Pancreas (tissue), 10 donors: ENCODE results near the gene CLEC4C. TPM values are rescaled to one million over a fixed set of nuclear protein-coding genes. Genes with fewer than 3 reads are reported as not detected.
"Not testable (repeated sequence)": the region's sequence is repeated elsewhere in the genome, so short reads cannot be mapped to it uniquely, and the experiment has no call there.

ENCODE experiments used
- ATAC-seq, 4 donors: fragments of 200-7000 bp; cut with Tn5 transposase; one replicate each; pipeline versions ENCODE4 v1.8.0 to v1.9.1; 2020; ENCODE audit warnings: mild to moderate bottlenecking in 4 of 4, moderate library complexity in 4 of 4
- DNase-seq, 6 donors: peaks; one replicate each; pipeline ENCODE4 v3.0.0-alpha.2; 2020
- FAIRE-seq: peaks from 2 replicates; lab custom pipeline; 2012; peaks lifted over from hg19 to GRCh38; lab: Jason Lieb, UNC
- H3K27ac ChIP-seq, 4 donors: fragments of 200-600 bp; sonication (generic); 1 replicate in 3 of 4; 2 replicates in 1 of 4; pipeline versions ENCODE4 v1.5.0 to v1.8.0; 2020
- H3K27me3 ChIP-seq, 4 donors: fragments of 200-600 bp; one replicate each; pipeline ENCODE4 v1.8.0; 2021
- H3K36me3 ChIP-seq, 3 donors: fragments of 200-600 bp; sonication (generic) in 1 of 3; one replicate each; pipeline versions ENCODE4 v1.5.0 to v1.8.0; 2020 to 2021
- H3K4me1 ChIP-seq, 3 donors: fragments of 200-600 bp; one replicate each; pipeline ENCODE4 v1.8.0; 2021
- H3K4me3 ChIP-seq, 4 donors: fragments of 200-600 bp; sonication (generic) in 2 of 4; one replicate each; pipeline versions ENCODE4 v1.5.0 to v1.8.0; 2020 to 2021
- H3K9me3 ChIP-seq, 4 donors: fragments of 200-600 bp; one replicate each; pipeline ENCODE4 v1.8.0; 2021
- CTCF ChIP-seq, 4 donors: fragments of 200-600 bp; sonication (generic) in 3 of 4; IDR thresholded peaks; one replicate each; pipeline versions ENCODE4 v1.5.0 to v1.8.0; 2021; ENCODE audit warnings: antibody characterized with exemption in 4 of 4
- WGBS, 2 donors: extraction: QIAGEN DNeasy Blood & Tissue Kit; methylation state at CpG; one replicate each; pipeline ENCODE4 v1.1.7; 2013; 5-methylcytosine and 5-hydroxymethylcytosine counted together
- intact Hi-C, 3 donors: fragments of 100-400 bp; cut with DNase I; formaldehyde crosslinking; loops; one replicate each; pipeline versions ENCODE4 v1.11.1 to v1.14.2; 2022
- polyA plus RNA-seq, 2 donors: library from polyadenylated mRNA; stranded (reverse); fragments of 200-250 nt; gene quantifications; one replicate each; pipeline ENCODE4 v1.2.3, GENCODE V29; 2013
- total RNA-seq, 6 donors: library from RNA; stranded (reverse); fragmentation: NEBNext Ultra II Directional in 4 of 6; extraction: Animal tissue kit (Norgen Biotek cat#: 25700) in 4 of 6; gene quantifications; one replicate each; pipeline versions ENCODE4 v1.2.1 to v1.2.4, GENCODE V29; 2021 to 2023
- donor health status: healthy with polysubstance abuse.
- donor health status: DM: no; HTN: no; CAD: no; lungs with moderate emphysema.
- donor health status: DM: no; HTN: no; CAD: no.
- donor health status: control.
- donor health status: control.
- donor health status: Bipolar disorder and iron deficiency.
- donor health status: DM: yes; HTN: yes; CAD: no.
- donor health status: DM: no; HTN: no; CAD: no.
- donor health status: DM: no; HTN: no; CAD: no.
- donor health status: DM: yes; HTN: yes; CAD: no.

The CLEC4C gene
- total RNA-seq (not detected), polyA plus RNA-seq (not detected)

DNA sequence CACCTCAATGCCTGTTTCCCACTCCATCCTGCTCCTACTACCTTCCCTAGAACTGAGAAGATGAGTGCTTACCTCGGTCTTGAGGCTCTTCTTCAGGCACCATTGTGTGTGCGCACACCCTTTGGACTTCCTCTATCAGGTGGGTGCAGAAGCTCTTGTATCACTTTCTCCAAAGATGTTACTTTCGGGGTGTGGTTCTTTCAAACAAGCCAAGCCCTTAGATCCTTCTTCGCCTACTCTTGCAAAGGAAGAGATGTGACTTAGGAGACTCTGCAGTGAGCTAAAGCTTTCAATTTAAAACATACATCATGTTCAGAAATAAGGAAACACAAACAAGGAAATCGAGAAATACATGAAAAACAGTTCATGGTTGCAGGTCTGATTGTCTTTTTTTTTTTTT, at the start of gene CLEC4C:
Gene CLEC4C, minus strand, starts transcription at position 130 of the 400 bp plus-strand sequence. Its CDS starts 27 bp downstream, at position 103.
- DNase-seq (no peak), FAIRE-seq (no peak), ATAC-seq (no peak)
- Histone ChIP-seq H3K27me3 (no peaks in the 10 kb centered on the region), H3K27ac (no peak within 1 kb of the TSS), H3K9me3 (no peaks in the 10 kb centered on the region), H3K4me3 (no peak within 1 kb of the TSS), H3K36me3 (no peaks in the 10 kb centered on the region), H3K4me1 (no peaks in the 10 kb centered on the region)
- no peak for TF ChIP-seq CTCF (IDR thresholded peaks at IDR 0.05)
- intact Hi-C loops = no loop called here
- 70 to 93% methylated on average over 5 of the region's 5 CpGs for WGBS, 2 donors

- Histone ChIP-seq H3K4me1 (peaks cover 2 to 4% (median 3%) of the 10 kb centered on the region in 3 donors), H3K9me3 (no peaks in the 10 kb centered on the region), H3K27me3 (no peaks in the 10 kb centered on the region), H3K27ac (no peak overlapping the region), H3K4me3 (no peak overlapping the region), H3K36me3 (no peaks in the 10 kb centered on the region)
- intact Hi-C loops = no loop called here
- 53 to 89% methylated on average over 3 of the region's 3 CpGs for WGBS, 2 donors
- DNase-seq (no peak), FAIRE-seq (no peak), ATAC-seq (no peak)
- TF ChIP-seq CTCF (IDR thresholded peaks at IDR 0.05) = no peak
These were observed 46.0 kb upstream of the CLEC4C start for GRCh38 chr12:7793211-7793610.

DNA sequence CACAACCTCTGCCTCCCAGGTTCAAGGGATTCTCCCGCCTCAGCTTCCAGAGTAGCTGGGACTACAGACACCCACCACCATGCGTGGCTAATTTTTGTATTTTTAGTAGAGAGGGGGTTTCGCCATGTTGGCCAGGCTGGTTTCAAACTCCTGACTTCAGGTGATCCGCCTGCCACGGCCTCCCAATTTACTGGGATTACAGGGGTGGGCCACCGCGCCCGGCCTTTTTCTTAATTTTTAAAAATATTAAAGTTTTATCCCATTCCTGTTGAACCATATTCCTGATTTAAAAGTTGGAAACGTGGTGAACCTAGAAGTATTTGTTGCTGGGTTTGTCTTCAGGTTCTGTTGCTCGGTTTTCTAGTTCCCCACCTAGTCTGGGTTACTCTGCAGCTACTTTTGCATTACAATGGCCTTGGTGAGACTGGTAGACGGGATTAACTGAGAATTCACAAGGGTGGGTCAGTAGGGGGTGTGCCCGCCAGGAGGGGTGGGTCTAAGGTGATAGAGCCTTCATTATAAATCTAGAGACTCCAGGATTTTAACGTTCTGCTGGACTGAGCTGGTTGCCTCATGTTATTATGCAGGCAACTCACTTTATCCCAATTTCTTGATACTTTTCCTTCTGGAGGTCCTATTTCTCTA, 41.8 kb upstream of the CLEC4C start, which contains the start of gene NANOG:
Gene NANOG, plus strand, starts transcription at position 519 of the 645 bp plus-strand sequence. CDS start 213 bp downstream, outside the sequence.
- intact Hi-C loops, DNase-seq, H3K9me3 ChIP-seq, H3K4me1 ChIP-seq, H3K27me3 ChIP-seq, ATAC-seq, H3K36me3 ChIP-seq, H3K27ac ChIP-seq, FAIRE-seq: not testable (repeated sequence)
- WGBS, 2 donors = 81 to 86% methylated on average over 12 to 13 of the region's 13 CpGs
- H3K4me3 ChIP-seq = peak within 1 kb of the TSS in 1 of 4 donors; percentile 0

DNA sequence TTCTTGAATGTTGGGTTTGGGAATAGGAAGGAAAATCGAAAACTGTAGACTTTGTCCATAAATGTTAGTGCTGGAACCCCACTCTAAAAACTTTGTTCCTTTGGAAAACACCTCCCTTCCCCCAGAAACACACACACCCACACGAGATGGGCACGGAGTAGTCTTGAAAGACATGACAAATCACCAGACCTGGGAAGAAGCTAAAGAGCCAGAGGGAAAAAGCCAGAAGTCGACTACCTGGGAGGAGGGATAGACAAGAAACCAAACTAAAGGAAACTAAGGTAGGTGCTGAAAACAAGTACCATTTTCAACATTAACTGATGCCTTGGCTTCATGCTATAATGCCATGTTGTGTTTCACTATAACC, 41.1 kb upstream of the CLEC4C start:
- FAIRE-seq = no peak
- no peak for ATAC-seq
- Histone ChIP-seq H3K36me3 (no peaks in the 10 kb centered on the region), H3K27me3 (no peaks in the 10 kb centered on the region), H3K4me1 (peaks cover 0 to 4% (median 0%) of the 10 kb centered on the region in 3 donors), H3K27ac (peak overlapping the region in 1 of 4 donors; percentile 66), H3K4me3 (peak overlapping the region in 1 of 4 donors; percentile 0), H3K9me3 (no peaks in the 10 kb centered on the region)
- intact Hi-C loops = no loop called here
- WGBS, 2 donors = 12 to 16% methylated on average over 4 of the region's 4 CpGs
- no peak for DNase-seq
- no peak for TF ChIP-seq CTCF (IDR thresholded peaks at IDR 0.05)

DNA sequence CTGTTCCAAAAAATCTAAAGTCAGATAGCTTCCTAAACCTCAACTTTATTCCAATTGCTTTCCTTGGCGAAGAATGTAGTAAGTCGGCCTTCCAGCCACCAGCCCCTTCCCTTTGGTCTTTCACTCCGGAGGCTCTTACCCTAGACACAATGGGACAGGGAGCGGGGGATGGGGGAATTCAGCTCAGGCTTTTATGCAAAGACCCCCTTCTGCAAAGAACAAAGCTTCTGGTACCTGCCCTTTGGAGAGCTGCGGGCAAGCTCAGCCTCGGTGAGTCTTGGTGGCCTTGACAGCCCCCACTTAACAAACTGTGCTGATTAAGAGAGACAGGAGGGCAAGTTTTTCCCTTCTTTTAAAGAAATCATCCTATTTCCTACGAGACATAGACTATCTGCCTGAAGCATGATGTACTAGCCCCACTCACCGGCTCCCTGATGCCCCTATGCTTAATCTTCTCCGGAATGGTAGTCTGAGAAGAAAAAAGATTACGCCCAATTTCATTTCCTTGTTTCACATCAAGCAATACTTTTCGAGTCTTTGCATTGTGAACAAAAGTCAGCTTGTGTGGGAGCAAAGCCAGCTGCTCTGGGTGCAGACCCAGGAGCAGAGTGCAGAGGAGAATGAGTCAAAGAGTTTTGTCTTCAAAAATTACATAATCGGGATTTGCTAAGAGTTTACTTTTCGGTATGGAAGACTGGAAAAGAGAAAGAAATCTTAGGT, 40.6 kb upstream of the CLEC4C start:
- intact Hi-C loops = no loop called here
- Histone ChIP-seq H3K9me3 (no peaks in the 10 kb centered on the region), H3K4me3 (peak overlapping the region in 2 of 4 donors; percentile 0 to 17), H3K36me3 (no peaks in the 10 kb centered on the region), H3K27me3 (no peaks in the 10 kb centered on the region), H3K4me1 (peaks cover 0 to 4% (median 0%) of the 10 kb centered on the region in 3 donors), H3K27ac (peak overlapping the region in 1 of 4 donors; percentile 66)
- WGBS, 2 donors = 21 to 23% methylated on average over 13 of the region's 13 CpGs
- peak in 4 of 6 donors; percentile 39 to 56 (median 50) for DNase-seq
- no peak for FAIRE-seq
- TF ChIP-seq CTCF (IDR thresholded peaks at IDR 0.05) = no peak
- ATAC-seq = peak; percentile 76 to 92 (median 88)
